Karpas-422 (cell line): ENCODE results near the gene CORO1A. TPM values are rescaled to one million over a fixed set of nuclear protein-coding genes. Genes with fewer than 3 reads are reported as not detected.

ENCODE experiments used
- DNase-seq: peaks from one replicate; pipeline ENCODE4 v3.0.0-alpha.2; 2015
- H2AFZ ChIP-seq: fragments of 200-600 bp; sonication (generic); 2 replicates; pipeline ENCODE4 v1.6.1; 2014; ENCODE audit warnings: antibody characterized with exemption, low read length, mixed read lengths
- H3K27ac ChIP-seq: fragments of 200-600 bp; sonication (generic); 2 replicates; pipeline ENCODE4 v1.5.1; 2014; ENCODE audit warnings: mild to moderate bottlenecking, low read length, moderate library complexity
- H3K27me3 ChIP-seq: fragments of 200-600 bp; sonication (generic); 2 replicates; pipeline ENCODE4 v1.6.1; 2014; ENCODE audit warnings: low read length, mixed read lengths
- H3K36me3 ChIP-seq: fragments of 200-600 bp; sonication (generic); 2 replicates; pipeline ENCODE4 v1.6.1; 2014; ENCODE audit warnings: low read length, mixed read lengths; ENCODE audit not compliant: insufficient read depth
- H3K4me1 ChIP-seq: fragments of 200-600 bp; sonication (generic); 2 replicates; pipeline ENCODE4 v1.6.1; 2014; ENCODE audit warnings: mild to moderate bottlenecking, low read length, mixed read lengths
- H3K4me2 ChIP-seq: fragments of 200-600 bp; sonication (generic); 2 replicates; pipeline ENCODE4 v1.6.1; 2014; ENCODE audit warnings: low read length, low read depth, mild to moderate bottlenecking; ENCODE audit not compliant: poor library complexity, severe bottlenecking
- H3K4me3 ChIP-seq: fragments of 200-600 bp; sonication (generic); 2 replicates; pipeline ENCODE4 v1.5.1; 2014; ENCODE audit warnings: mild to moderate bottlenecking, antibody characterized with exemption, low read length, mixed read lengths
- H3K79me2 ChIP-seq: fragments of 200-600 bp; sonication (generic); 2 replicates; pipeline ENCODE4 v1.6.1; 2014; ENCODE audit warnings: mild to moderate bottlenecking, low read length, mixed read lengths
- H3K9ac ChIP-seq: fragments of 200-600 bp; sonication (generic); 2 replicates; pipeline ENCODE4 v1.6.0; 2014; ENCODE audit warnings: low read length
- H3K9me2 ChIP-seq: fragments of 200-600 bp; sonication (generic), shearing (Covaris generic); replicated peaks from 2 replicates; pipeline ENCODE4 v1.6.0; 2014; ENCODE audit warnings: mild to moderate bottlenecking, low read length, moderate library complexity; ENCODE audit not compliant: insufficient read depth
- H3K9me3 ChIP-seq: fragments of 300-700, 200-600 bp; sonication (generic); 2 replicates; pipeline ENCODE4 v1.6.1; 2014; ENCODE audit warnings: low read length, mixed read lengths
- H4K20me1 ChIP-seq: fragments of 200-600 bp; sonication (generic); 2 replicates; pipeline ENCODE4 v1.6.1; 2014; ENCODE audit warnings: mild to moderate bottlenecking, antibody characterized with exemption, low read length, low read depth; ENCODE audit not compliant: insufficient read depth
- total RNA-seq: library from RNA; depleted of rRNA; stranded (reverse); fragments of >200 nt; shearing (Covaris generic); gene quantifications from 2 replicates; pipeline ENCODE4 v1.2.3, GENCODE V29; 2014; ENCODE audit warnings: low replicate concordance

The CORO1A gene
- total RNA-seq, 1 experiment from 2014 or later: 362 TPM

GRCh38 chr16:30179931-30180330 is 3.5 kb upstream of the CORO1A start:
- no peaks in the 10 kb centered on the region for H3K9me2 ChIP-seq
- no peak overlapping the region for H2AFZ ChIP-seq
- no peak overlapping the region for H3K27ac ChIP-seq
- peaks cover 10% of the 10 kb centered on the region for H3K4me1 ChIP-seq
- H3K4me2 ChIP-seq: no peak overlapping the region
- peaks cover 3% of the 10 kb centered on the region; the same call in 1 of the 2 replicates for H3K36me3 ChIP-seq
- no peaks in the 10 kb centered on the region for H3K9me3 ChIP-seq
- H4K20me1 ChIP-seq: no peaks in the 10 kb centered on the region
- no peaks in the 10 kb centered on the region for H3K27me3 ChIP-seq
- H3K4me3 ChIP-seq: no peak overlapping the region
- H3K9ac ChIP-seq: no peak overlapping the region
- peaks cover 12% of the 10 kb centered on the region for H3K79me2 ChIP-seq
- DNase-seq: no peak

GRCh38 chr16:30180741-30181140 is 2.7 kb upstream of the CORO1A start:
- no peak overlapping the region for H3K27ac ChIP-seq
- H3K9me2 ChIP-seq: no peaks in the 10 kb centered on the region
- H3K4me1 ChIP-seq: peaks cover 18% of the 10 kb centered on the region
- H2AFZ ChIP-seq: no peak overlapping the region
- H3K4me2 ChIP-seq: no peak overlapping the region
- no peaks in the 10 kb centered on the region for H3K9me3 ChIP-seq
- H4K20me1 ChIP-seq: no peaks in the 10 kb centered on the region
- H3K4me3 ChIP-seq: no peak overlapping the region
- H3K27me3 ChIP-seq: no peaks in the 10 kb centered on the region
- H3K79me2 ChIP-seq: peaks cover 19% of the 10 kb centered on the region
- H3K36me3 ChIP-seq: peaks cover 3% of the 10 kb centered on the region; the same call in 1 of the 2 replicates
- DNase-seq: no peak
- H3K9ac ChIP-seq: no peak overlapping the region

- Histone ChIP-seq H3K4me2 (peak overlapping the region; percentile 89), H3K9ac (peak overlapping the region; percentile 100), H3K4me3 (peak overlapping the region; percentile 100), H3K27me3 (no peaks in the 10 kb centered on the region), H2AFZ (no peak overlapping the region), H4K20me1 (0 out of 2 replicates have a peak, but pooled peaks cover 3% of the 10 kb centered on the region), H3K36me3 (peaks cover 23% of the 10 kb centered on the region), H3K27ac (peak overlapping the region; percentile 99), H3K4me1 (peaks cover 37% of the 10 kb centered on the region), H3K9me2 (no peaks in the 10 kb centered on the region), H3K9me3 (no peaks in the 10 kb centered on the region), H3K79me2 (peaks cover 37% of the 10 kb centered on the region)
- DNase-seq: peak; percentile 96
These were observed 891 bp downstream of the CORO1A start for GRCh38 chr16:30184096-30184890.

DNA sequence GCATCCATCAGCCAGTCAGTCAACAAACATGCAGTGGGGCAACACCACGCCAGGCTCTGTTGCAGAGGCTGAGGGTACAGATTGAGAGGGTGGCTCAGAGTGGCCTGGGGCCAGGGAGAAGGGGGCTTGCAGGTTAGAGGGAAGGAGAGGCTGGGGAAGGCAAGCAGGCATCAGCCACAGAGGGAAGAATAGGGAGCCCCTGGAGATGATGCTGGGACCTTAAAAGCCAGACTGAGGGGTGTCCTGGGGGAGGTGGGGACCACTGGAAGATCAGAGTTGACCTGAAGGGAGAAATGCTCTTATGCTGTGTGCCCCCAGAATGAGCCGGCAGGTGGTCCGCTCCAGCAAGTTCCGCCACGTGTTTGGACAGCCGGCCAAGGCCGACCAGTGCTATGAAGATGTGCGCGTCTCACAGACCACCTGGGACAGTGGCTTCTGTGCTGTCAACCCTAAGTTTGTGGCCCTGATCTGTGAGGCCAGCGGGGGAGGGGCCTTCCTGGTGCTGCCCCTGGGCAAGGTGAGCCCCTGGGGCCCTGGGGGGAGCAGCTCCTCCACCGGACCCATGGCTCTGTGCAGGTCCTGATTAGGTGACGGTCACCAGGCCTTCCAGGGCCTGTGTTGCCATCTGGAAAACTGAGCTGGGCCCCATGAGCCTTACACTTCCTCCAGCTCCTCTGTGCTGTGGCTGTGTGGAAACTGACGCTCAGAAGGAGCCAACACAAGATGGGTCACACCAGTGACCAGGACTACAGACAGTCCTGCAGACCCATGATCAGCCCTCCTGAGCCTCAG is 1.7 kb downstream of the CORO1A start:
- H3K36me3 ChIP-seq: peaks cover 23% of the 10 kb centered on the region
- H2AFZ ChIP-seq: no peak overlapping the region
- DNase-seq: peak; percentile 82
- H3K27ac ChIP-seq: peak overlapping the region; percentile 99
- peak overlapping the region; percentile 89 for H3K4me2 ChIP-seq
- peak overlapping the region; percentile 100 for H3K9ac ChIP-seq
- peaks cover 37% of the 10 kb centered on the region for H3K79me2 ChIP-seq
- H3K4me3 ChIP-seq: peak overlapping the region; percentile 100
- H3K9me3 ChIP-seq: no peaks in the 10 kb centered on the region
- peaks cover 37% of the 10 kb centered on the region for H3K4me1 ChIP-seq
- H3K27me3 ChIP-seq: no peaks in the 10 kb centered on the region
- no peaks in the 10 kb centered on the region for H3K9me2 ChIP-seq
- 0 out of 2 replicates have a peak, but pooled peaks cover 3% of the 10 kb centered on the region for H4K20me1 ChIP-seq

DNA sequence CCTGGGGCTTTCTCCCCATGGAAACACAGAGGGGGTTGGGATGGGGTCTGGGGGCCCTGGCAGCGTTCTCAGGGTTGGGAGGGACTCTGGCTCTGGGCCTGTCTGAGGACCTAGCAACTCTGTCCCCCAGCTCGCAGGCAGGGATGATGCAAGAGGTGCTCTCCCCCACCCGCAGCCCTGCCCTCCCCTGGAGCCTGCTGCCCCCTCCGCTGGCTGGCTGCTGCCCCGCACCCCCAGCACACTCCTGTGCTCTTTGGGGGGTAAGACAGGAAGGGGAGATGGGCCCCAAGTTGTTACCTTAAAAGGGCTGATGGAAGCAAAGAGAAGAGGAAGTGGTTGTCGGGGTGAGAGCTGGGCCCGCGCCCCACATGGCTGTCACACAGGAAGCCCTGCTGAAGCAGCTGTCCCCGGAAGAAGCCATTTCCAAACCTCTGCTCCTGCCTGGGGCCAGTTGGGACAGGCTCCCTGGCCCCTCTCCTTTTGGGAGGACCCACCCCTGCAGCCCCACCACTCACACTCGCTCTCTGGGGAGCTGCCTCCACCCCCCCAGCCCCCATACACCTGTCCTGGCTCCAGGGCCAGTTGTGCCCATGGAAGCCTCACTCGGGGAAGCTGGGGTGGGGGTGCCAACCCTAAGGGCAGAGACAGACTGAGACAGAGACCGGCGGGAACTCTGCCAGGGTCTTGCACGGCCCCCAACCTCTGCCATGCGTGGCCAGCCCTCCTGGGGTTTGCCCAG is 2.5 kb downstream of the CORO1A start:
- Histone ChIP-seq H4K20me1 (0 out of 2 replicates have a peak, but pooled peaks cover 3% of the 10 kb centered on the region), H3K9me2 (no peaks in the 10 kb centered on the region), H3K4me2 (peak overlapping the region; percentile 89), H3K9ac (peak overlapping the region; percentile 100), H3K36me3 (peaks cover 23% of the 10 kb centered on the region), H3K4me1 (peaks cover 37% of the 10 kb centered on the region), H3K4me3 (peak overlapping the region; percentile 100), H3K9me3 (no peaks in the 10 kb centered on the region), H2AFZ (no peak overlapping the region), H3K27me3 (no peaks in the 10 kb centered on the region), H3K27ac (peak overlapping the region; percentile 99), H3K79me2 (peaks cover 37% of the 10 kb centered on the region)
- DNase-seq: peak; percentile 97

DNA sequence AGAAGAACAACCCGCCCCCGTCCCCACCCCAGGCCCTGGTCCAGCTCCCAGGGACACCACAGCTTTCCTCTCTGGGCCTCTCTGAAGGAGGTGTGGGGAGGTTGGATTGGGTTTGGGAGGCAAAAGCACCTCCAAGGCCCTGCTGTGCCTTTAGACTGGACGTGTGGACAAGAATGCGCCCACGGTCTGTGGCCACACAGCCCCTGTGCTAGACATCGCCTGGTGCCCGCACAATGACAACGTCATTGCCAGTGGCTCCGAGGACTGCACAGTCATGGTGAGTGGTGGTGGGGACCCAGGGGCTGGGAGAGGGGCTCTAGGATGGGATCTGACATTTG is 3.0 kb downstream of the CORO1A start:
- Histone ChIP-seq H3K27ac (peak overlapping the region; percentile 99), H3K79me2 (peaks cover 37% of the 10 kb centered on the region), H2AFZ (no peak overlapping the region), H3K9me2 (no peaks in the 10 kb centered on the region), H3K4me2 (peak overlapping the region; percentile 89), H3K9me3 (no peaks in the 10 kb centered on the region), H3K4me1 (peaks cover 37% of the 10 kb centered on the region), H3K4me3 (peak overlapping the region; percentile 100), H4K20me1 (0 out of 2 replicates have a peak, but pooled peaks cover 3% of the 10 kb centered on the region), H3K36me3 (peaks cover 23% of the 10 kb centered on the region), H3K9ac (peak overlapping the region; percentile 100), H3K27me3 (no peaks in the 10 kb centered on the region)
- DNase-seq: peak; percentile 52

DNA sequence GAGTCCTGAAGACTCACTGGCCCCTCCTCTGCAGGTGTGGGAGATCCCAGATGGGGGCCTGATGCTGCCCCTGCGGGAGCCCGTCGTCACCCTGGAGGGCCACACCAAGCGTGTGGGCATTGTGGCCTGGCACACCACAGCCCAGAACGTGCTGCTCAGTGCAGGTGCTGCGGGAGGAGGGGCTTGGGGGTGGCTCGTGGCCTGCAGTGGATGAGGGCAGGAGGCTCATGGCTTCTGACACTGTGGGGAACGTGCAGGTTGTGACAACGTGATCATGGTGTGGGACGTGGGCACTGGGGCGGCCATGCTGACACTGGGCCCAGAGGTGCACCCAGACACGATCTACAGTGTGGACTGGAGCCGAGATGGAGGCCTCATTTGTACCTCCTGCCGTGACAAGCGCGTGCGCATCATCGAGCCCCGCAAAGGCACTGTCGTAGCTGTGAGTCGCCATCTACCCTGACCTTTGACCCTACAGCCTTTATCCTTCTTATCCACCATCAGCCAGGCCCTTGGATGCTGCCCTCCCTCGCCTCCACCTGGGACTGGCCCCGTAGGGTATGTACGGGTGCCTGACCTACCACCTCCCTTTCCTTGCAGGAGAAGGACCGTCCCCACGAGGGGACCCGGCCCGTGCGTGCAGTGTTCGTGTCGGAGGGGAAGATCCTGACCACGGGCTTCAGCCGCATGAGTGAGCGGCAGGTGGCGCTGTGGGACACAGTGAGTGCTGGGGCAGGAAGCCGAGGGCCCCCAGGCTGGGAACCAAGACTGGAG is 3.6 kb downstream of the CORO1A start:
- Histone ChIP-seq H3K79me2 (peaks cover 37% of the 10 kb centered on the region), H3K4me2 (peak overlapping the region; percentile 89), H3K36me3 (peaks cover 23% of the 10 kb centered on the region), H4K20me1 (0 out of 2 replicates have a peak, but pooled peaks cover 3% of the 10 kb centered on the region), H3K27ac (peak overlapping the region; percentile 99), H3K4me3 (peak overlapping the region; percentile 100), H3K4me1 (peaks cover 37% of the 10 kb centered on the region), H3K9ac (peak overlapping the region; percentile 100), H3K27me3 (no peaks in the 10 kb centered on the region), H3K9me2 (no peaks in the 10 kb centered on the region), H3K9me3 (no peaks in the 10 kb centered on the region), H2AFZ (no peak overlapping the region)
- peak; percentile 89 for DNase-seq
